Measurements from ENCODE around the gene ETV2. TPM values are rescaled to one million over a fixed set of nuclear protein-coding genes. Genes with fewer than 3 reads are reported as not detected.
"Not testable (repeated sequence)": the region's sequence is repeated elsewhere in the genome, so short reads cannot be mapped to it uniquely, and the experiment has no call there.

Gene ETV2
- polyA plus RNA-seq, 1 donor (not counting 4 experiments of a cell fraction or from before 2014, with no cell fraction given), result 0.43 TPM

- H3K9me3 ChIP-seq (ENCODE audit: control insufficient read depth, low read depth, low read length), result no peaks in the 10 kb centered on the region
- H3K9me1 ChIP-seq (ENCODE audit: control insufficient read depth, extremely low read depth, insufficient read depth, low read length), result no peaks in the 10 kb centered on the region
- no peaks in the 10 kb centered on the region for H4K20me1 ChIP-seq (ENCODE audit: control insufficient read depth, extremely low read depth, insufficient read depth, low read length)
- DNase-seq (ENCODE audit: low read depth, low spot score), result no peak
- no peak for FAIRE-seq
- no peaks in the 10 kb centered on the region for H3K27me3 ChIP-seq (ENCODE audit: control insufficient read depth, extremely low read depth, insufficient read depth, low read length)
- H3K79me2 ChIP-seq (ENCODE audit: control insufficient read depth, insufficient read depth, low read length), result no peaks in the 10 kb centered on the region
- no peak overlapping the region for H2AFZ ChIP-seq (ENCODE audit: control insufficient read depth, low read length)
- TF ChIP-seq CTCF (optimal IDR thresholded peaks at IDR 0.05 in 1 of 3, IDR thresholded peaks at IDR 0.05 in 1 of 3, conservative IDR thresholded peaks at IDR 0.05 in 1 of 3; ENCODE audit: extremely low read depth in 1 of 3, insufficient read depth in 2 of 3, low read length in 3 of 3) (no peak), EZH2 (IDR thresholded peaks at IDR 0.05; ENCODE audit: low read length) (no peak)
- H3K4me2 ChIP-seq (ENCODE audit: control insufficient read depth, extremely low read depth, insufficient read depth, low read depth, low read length), result no peak overlapping the region
- H3K27ac ChIP-seq (ENCODE audit: control insufficient read depth, insufficient read depth, low read length), result no peak overlapping the region
- H3K4me1 ChIP-seq (ENCODE audit: control insufficient read depth, extremely low read depth, insufficient read depth, low read length), result peaks cover 5% of the 10 kb centered on the region
- dilution Hi-C loops (cut with MboI; ENCODE audit: extremely low pct_ligation_motif_present, low sequenced_read_pairs), result no loop called here
- H3K9ac ChIP-seq (ENCODE audit: control insufficient read depth, extremely low read depth, insufficient read depth, low read length), result no peak overlapping the region
- H3K4me3 ChIP-seq (ENCODE audit: control insufficient read depth in 2 of 3, extremely low read depth in 1 of 3, insufficient read depth in 2 of 3, low read depth in 1 of 3, low read length in 3 of 3), result no peak overlapping the region
- H3K36me3 ChIP-seq (ENCODE audit: control insufficient read depth in 2 of 2, extremely low read depth in 1 of 2, insufficient read depth in 2 of 2, low read length in 2 of 2), result no peaks in the 10 kb centered on the region
Observed at GRCh38 chr19:35601971-35602370, 39.6 kb upstream of the ETV2 start.

- H3K27ac ChIP-seq (ENCODE audit: control insufficient read depth, insufficient read depth, low read length); H4K20me1 ChIP-seq (ENCODE audit: control insufficient read depth, extremely low read depth, insufficient read depth, low read length); FAIRE-seq; H3K4me2 ChIP-seq (ENCODE audit: control insufficient read depth, extremely low read depth, insufficient read depth, low read depth, low read length); H3K4me3 ChIP-seq (ENCODE audit: control insufficient read depth in 2 of 3, extremely low read depth in 1 of 3, insufficient read depth in 2 of 3, low read depth in 1 of 3, low read length in 3 of 3); H3K79me2 ChIP-seq (ENCODE audit: control insufficient read depth, insufficient read depth, low read length); H3K9me1 ChIP-seq (ENCODE audit: control insufficient read depth, extremely low read depth, insufficient read depth, low read length); H3K27me3 ChIP-seq (ENCODE audit: control insufficient read depth, extremely low read depth, insufficient read depth, low read length); H3K9me3 ChIP-seq (ENCODE audit: control insufficient read depth, low read depth, low read length); H3K4me1 ChIP-seq (ENCODE audit: control insufficient read depth, extremely low read depth, insufficient read depth, low read length); dilution Hi-C loops (cut with MboI; ENCODE audit: extremely low pct_ligation_motif_present, low sequenced_read_pairs); DNase-seq (ENCODE audit: low read depth, low spot score); H3K36me3 ChIP-seq (ENCODE audit: control insufficient read depth in 2 of 2, extremely low read depth in 1 of 2, insufficient read depth in 2 of 2, low read length in 2 of 2); H2AFZ ChIP-seq (ENCODE audit: control insufficient read depth, low read length); H3K9ac ChIP-seq (ENCODE audit: control insufficient read depth, extremely low read depth, insufficient read depth, low read length): not testable (repeated sequence)
Observed at GRCh38 chr19:35604436-35604835, 37.1 kb upstream of the ETV2 start.

- H3K27me3 ChIP-seq (ENCODE audit: control insufficient read depth, extremely low read depth, insufficient read depth, low read length); DNase-seq (ENCODE audit: low read depth, low spot score); H4K20me1 ChIP-seq (ENCODE audit: control insufficient read depth, extremely low read depth, insufficient read depth, low read length); H3K4me3 ChIP-seq (ENCODE audit: control insufficient read depth in 2 of 3, extremely low read depth in 1 of 3, insufficient read depth in 2 of 3, low read depth in 1 of 3, low read length in 3 of 3); H3K9ac ChIP-seq (ENCODE audit: control insufficient read depth, extremely low read depth, insufficient read depth, low read length); H3K36me3 ChIP-seq (ENCODE audit: control insufficient read depth in 2 of 2, extremely low read depth in 1 of 2, insufficient read depth in 2 of 2, low read length in 2 of 2); FAIRE-seq; H3K9me3 ChIP-seq (ENCODE audit: control insufficient read depth, low read depth, low read length); H2AFZ ChIP-seq (ENCODE audit: control insufficient read depth, low read length); H3K9me1 ChIP-seq (ENCODE audit: control insufficient read depth, extremely low read depth, insufficient read depth, low read length); H3K79me2 ChIP-seq (ENCODE audit: control insufficient read depth, insufficient read depth, low read length); H3K27ac ChIP-seq (ENCODE audit: control insufficient read depth, insufficient read depth, low read length); H3K4me2 ChIP-seq (ENCODE audit: control insufficient read depth, extremely low read depth, insufficient read depth, low read depth, low read length); H3K4me1 ChIP-seq (ENCODE audit: control insufficient read depth, extremely low read depth, insufficient read depth, low read length): not testable (repeated sequence)
- dilution Hi-C loops (cut with MboI; ENCODE audit: extremely low pct_ligation_motif_present, low sequenced_read_pairs), result loop anchor here (5.0 kb wide), 1 partner anchor 50 kb away; no protein-coding TSS in a partner anchor
Observed at GRCh38 chr19:35607170-35607569, 34.4 kb upstream of the ETV2 start.
